H9 (cell line): ENCODE results near the gene APBA2. TPM values are rescaled to one million over a fixed set of nuclear protein-coding genes. Genes with fewer than 3 reads are reported as not detected.

Experiments
- DNase-seq: peaks from one replicate; pipeline ENCODE4 v3.0.0-alpha.2; 2017
- H2AFZ ChIP-seq: one replicate; pipeline ENCODE4 v1.6.1; 2013; ENCODE audit warnings: mild to moderate bottlenecking, low read length, control low read depth, moderate library complexity
- H2AK5ac ChIP-seq: 2 replicates; pipeline ENCODE4 v1.6.1; 2013; ENCODE audit warnings: low read length, control low read depth, mixed read lengths; ENCODE audit not compliant: insufficient read length
- H2BK120ac ChIP-seq: one replicate; pipeline ENCODE4 v1.6.1; 2013; ENCODE audit warnings: low read depth, mild to moderate bottlenecking, low read length, control low read depth, inconsistent platforms; ENCODE audit not compliant: poor library complexity, severe bottlenecking
- H2BK12ac ChIP-seq: 2 replicates; pipeline ENCODE4 v1.6.1; 2013; ENCODE audit warnings: low read length, control low read depth, mixed read lengths, low read depth; ENCODE audit not compliant: insufficient read length
- H2BK15ac ChIP-seq: 2 replicates; pipeline ENCODE4 v1.6.1; 2013; ENCODE audit warnings: low read depth, low read length, control low read depth
- H2BK20ac ChIP-seq: one replicate; pipeline ENCODE4 v1.6.1; 2013; ENCODE audit warnings: low read depth, mild to moderate bottlenecking, low read length, control low read depth, inconsistent platforms; ENCODE audit not compliant: poor library complexity, severe bottlenecking
- H2BK5ac ChIP-seq: 2 replicates; pipeline ENCODE4 v1.6.1; 2013; ENCODE audit warnings: low read length, control low read depth, mixed read lengths; ENCODE audit not compliant: insufficient read length
- H3K14ac ChIP-seq: 2 replicates; pipeline ENCODE4 v1.6.1; 2013; ENCODE audit warnings: low read length, control low read depth; ENCODE audit not compliant: insufficient read depth
- H3K18ac ChIP-seq: 2 replicates; pipeline ENCODE4 v1.6.1; 2013; ENCODE audit warnings: low read depth, mild to moderate bottlenecking, mixed read lengths, low read length, control low read depth; ENCODE audit not compliant: insufficient read length
- H3K23ac ChIP-seq: 2 replicates; pipeline ENCODE4 v1.6.1; 2013; ENCODE audit warnings: low read length, control low read depth, mixed read lengths, low read depth; ENCODE audit not compliant: insufficient read length
- H3K23me2 ChIP-seq: 2 replicates; pipeline ENCODE4 v1.6.1; 2013; ENCODE audit warnings: low read depth, mild to moderate bottlenecking, mixed read lengths, low read length, control low read depth; ENCODE audit not compliant: insufficient read length, poor library complexity, severe bottlenecking
- H3K27ac ChIP-seq: 2 replicates; pipeline ENCODE4 v1.5.1; 2013; ENCODE audit warnings: low read length, control low read depth, mixed read lengths, low read depth; ENCODE audit not compliant: insufficient read length
- H3K27me3 ChIP-seq: 2 replicates; pipeline ENCODE4 v1.6.1; 2013; ENCODE audit warnings: low read length, control low read depth, inconsistent platforms; ENCODE audit not compliant: insufficient read depth
- H3K4ac ChIP-seq: 2 replicates; pipeline ENCODE4 v1.6.1; 2013; ENCODE audit warnings: low read depth, mild to moderate bottlenecking, control low read depth, inconsistent platforms, low read length, moderate library complexity
- H3K4me1 ChIP-seq: 2 replicates; pipeline ENCODE4 v1.6.1; 2013; ENCODE audit warnings: low read length, control low read depth, inconsistent platforms; ENCODE audit not compliant: insufficient read depth
- H3K4me2 ChIP-seq: 2 replicates; pipeline ENCODE4 v1.6.1; 2013; ENCODE audit warnings: low read length, control low read depth, mixed read lengths; ENCODE audit not compliant: insufficient read length, insufficient read depth
- H3K56ac ChIP-seq: 2 replicates; pipeline ENCODE4 v1.6.1; 2013; ENCODE audit warnings: low read depth, mild to moderate bottlenecking, mixed read lengths, low read length, control low read depth; ENCODE audit not compliant: insufficient read length
- H3K79me1 ChIP-seq: 2 replicates; pipeline ENCODE4 v1.6.1; 2013; ENCODE audit warnings: low read depth, mild to moderate bottlenecking, moderate library complexity, low read length, control low read depth, inconsistent platforms; ENCODE audit not compliant: insufficient read depth, poor library complexity, severe bottlenecking
- H3K79me2 ChIP-seq: 2 replicates; pipeline ENCODE4 v1.6.1; 2013; ENCODE audit warnings: low read length, control low read depth, inconsistent platforms; ENCODE audit not compliant: insufficient read depth
- H3K9ac ChIP-seq: 2 replicates; pipeline ENCODE4 v1.6.1; 2013; ENCODE audit warnings: low read length, control low read depth, mixed read lengths; ENCODE audit not compliant: insufficient read length; ENCODE audit errors: extremely low read depth
- H3K9me3 ChIP-seq: one replicate; pipeline ENCODE4 v1.6.1; 2013; ENCODE audit warnings: low read depth, low read length, inconsistent platforms; ENCODE audit not compliant: control insufficient read depth
- H3T11ph ChIP-seq: one replicate; pipeline ENCODE4 v1.6.1; 2013; ENCODE audit warnings: mild to moderate bottlenecking, low read length, control low read depth, inconsistent platforms
- H4K20me1 ChIP-seq: one replicate; pipeline ENCODE4 v1.6.1; 2013; ENCODE audit not compliant: control insufficient read depth, insufficient read length, insufficient read depth
- H4K5ac ChIP-seq: 2 replicates; pipeline ENCODE4 v1.6.1; 2013; ENCODE audit warnings: low read depth, mild to moderate bottlenecking, mixed read lengths, low read length, control low read depth; ENCODE audit not compliant: insufficient read length
- H4K8ac ChIP-seq: replicated peaks from 2 replicates; pipeline ENCODE4 v1.6.1; 2013; ENCODE audit warnings: low read length, control low read depth, mixed read lengths, low read depth; ENCODE audit not compliant: insufficient read length
- H4K91ac ChIP-seq: 2 replicates; pipeline ENCODE4 v1.6.1; 2013; ENCODE audit warnings: low read depth, mild to moderate bottlenecking, moderate library complexity, mixed read lengths, low read length, control low read depth; ENCODE audit not compliant: insufficient read length
- H3K27ac Mint-ChIP-seq, 3 experiments: 2 replicates in 2 of 3; 3 replicates in 1 of 3; pipeline ENCODE4 v1.8.0; 2020 to 2021; ENCODE audit warnings: mixed read lengths in 3 of 3, mild to moderate bottlenecking in 1 of 3, moderate library complexity in 1 of 3
- H3K27me3 Mint-ChIP-seq: 2 replicates; pipeline ENCODE4 v1.8.0; 2021; ENCODE audit warnings: low read depth, mild to moderate bottlenecking, moderate library complexity, mixed read lengths
- H3K36me3 Mint-ChIP-seq, 3 experiments: 2 replicates in 2 of 3; 3 replicates in 1 of 3; pipeline ENCODE4 v1.8.0; 2020 to 2021; ENCODE audit warnings: low read depth in 3 of 3, mixed read lengths in 3 of 3; ENCODE audit not compliant: insufficient read depth in 1 of 3
- H3K4me1 Mint-ChIP-seq, 2 experiments: 2 replicates each; pipeline ENCODE4 v1.8.0; 2020; ENCODE audit warnings: mixed read lengths in 2 of 2
- H3K4me3 Mint-ChIP-seq, 2 experiments: 2 replicates in 1 of 2; 3 replicates in 1 of 2; pipeline ENCODE4 v1.8.0; 2020 to 2021; ENCODE audit warnings: mild to moderate bottlenecking in 2 of 2, mixed read lengths in 2 of 2, moderate library complexity in 1 of 2
- H3K9me3 Mint-ChIP-seq, 2 experiments: 2 replicates in 1 of 2; 3 replicates in 1 of 2; pipeline ENCODE4 v1.8.0; 2020; ENCODE audit warnings: mild to moderate bottlenecking in 2 of 2, mixed read lengths in 2 of 2, moderate library complexity in 1 of 2
- CTCF ChIP-seq: fragments of 200-600 bp; sonication (generic); conservative IDR thresholded peaks from 3 replicates; pipeline ENCODE4 v1.8.0; 2021; ENCODE audit warnings: antibody characterized with exemption, mild to moderate bottlenecking
- WGBS: extraction: QIAGEN DNeasy Blood & Tissue Kit; methylation state at CpG from one replicate; pipeline ENCODE4 v1.1.7; 2013; ENCODE audit warnings: missing lambda C conversion rate, low lambda C conversion rate, mixed read lengths; ENCODE audit not compliant: insufficient read length; ENCODE audit errors: extremely low coverage; 5-methylcytosine and 5-hydroxymethylcytosine counted together
- total RNA-seq: library from RNA; stranded (reverse); gene quantifications from 2 replicates; pipeline ENCODE4 v1.2.1, GENCODE V29; 2021

Gene APBA2
- total RNA-seq, 1 experiment from 2014 or later: 14.3 TPM

DNA sequence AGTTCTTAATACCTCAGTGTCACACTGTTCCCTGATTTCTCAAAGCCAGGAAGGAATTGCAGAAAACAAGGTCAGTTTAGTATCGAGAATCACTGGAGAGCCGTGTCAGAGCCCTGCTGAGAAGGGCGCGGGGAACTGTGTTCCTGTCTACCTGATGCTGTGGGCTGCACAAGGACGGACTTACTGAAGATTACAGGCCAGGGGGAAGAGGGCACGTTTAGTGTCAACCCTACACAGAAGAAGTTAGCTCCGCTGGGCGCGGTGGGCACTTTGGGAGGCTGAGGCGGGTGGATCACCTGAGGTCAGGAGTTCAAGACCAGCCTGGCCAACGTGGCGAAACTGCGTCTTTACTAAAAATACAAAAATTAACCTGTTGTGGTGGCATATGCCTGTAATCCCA is 104.1 kb downstream of the APBA2 start:
- H3K9me3 Mint-ChIP-seq: no peaks in the 10 kb centered on the region
- no peaks in the 10 kb centered on the region for H3K79me1 ChIP-seq
- no peak overlapping the region for H3T11ph ChIP-seq
- H4K8ac ChIP-seq: no peak overlapping the region
- no peaks in the 10 kb centered on the region for H3K27me3 ChIP-seq
- H3K4me2 ChIP-seq: no peak overlapping the region
- peaks cover 3% of the 10 kb centered on the region; the same call in 1 of the 2 replicates for H3K4me1 ChIP-seq
- H3K4ac ChIP-seq: no peak overlapping the region
- no peaks in the 10 kb centered on the region for H3K79me2 ChIP-seq
- peak overlapping the region; percentile 20 to 32 (median 29); a peak in 3 of 7 replicates for H3K27ac Mint-ChIP-seq
- H3K56ac ChIP-seq: no peak overlapping the region
- H3K4me3 Mint-ChIP-seq: no peak overlapping the region
- H4K20me1 ChIP-seq: no peaks in the 10 kb centered on the region
- H2BK15ac ChIP-seq: no peak overlapping the region
- no peaks in the 10 kb centered on the region; a peak in 2 of 7 replicates for H3K36me3 Mint-ChIP-seq
- no peak overlapping the region for H2BK5ac ChIP-seq
- H3K23ac ChIP-seq: no peak overlapping the region
- H2BK12ac ChIP-seq: no peak overlapping the region
- H2BK20ac ChIP-seq: no peak overlapping the region
- no peak overlapping the region for H3K27ac ChIP-seq
- H4K91ac ChIP-seq: no peak overlapping the region
- H3K27me3 Mint-ChIP-seq: no peaks in the 10 kb centered on the region
- no peak overlapping the region for H2AFZ ChIP-seq
- H2AK5ac ChIP-seq: no peak overlapping the region
- DNase-seq: no peak
- no peak overlapping the region for H3K9ac ChIP-seq
- H3K4me1 Mint-ChIP-seq: peaks cover 21 to 38% of the 10 kb centered on the region in 2 experiments
- H3K18ac ChIP-seq: no peak overlapping the region
- no peak overlapping the region for H4K5ac ChIP-seq
- TF ChIP-seq CTCF: no peak
- H3K23me2 ChIP-seq: no peaks in the 10 kb centered on the region
- no CpG with 5 or more reads among the region's 13 CpGs for WGBS
- no peaks in the 10 kb centered on the region for H3K9me3 ChIP-seq
- H2BK120ac ChIP-seq: no peak overlapping the region
- peak overlapping the region; percentile 44 for H3K14ac ChIP-seq
